Measurements from ENCODE around the gene OR12D1.

Gene OR12D1

GRCh38 chr6:29399525-29399924 lies 15.2 kb upstream of the OR12D1 start:
- H3K4me3 ChIP-seq (replicated peaks; ENCODE audit: low read depth, low read length): no peak overlapping the region
- no peak for DNase-seq (ENCODE audit: extremely low read depth, insufficient read length)
- no peaks in the 10 kb centered on the region for H3K36me3 ChIP-seq (ENCODE audit: control insufficient read depth, insufficient read depth, low read length)
- no peak for TF ChIP-seq CTCF (IDR thresholded peaks at IDR 0.05; ENCODE audit: insufficient read depth, low read length, poor library complexity, severe bottlenecking)
- H3K27me3 ChIP-seq (replicated peaks; ENCODE audit: control insufficient read depth, insufficient read depth, low read length): no peaks in the 10 kb centered on the region

- no peak for TF ChIP-seq CTCF (IDR thresholded peaks at IDR 0.05; ENCODE audit: insufficient read depth, low read length, poor library complexity, severe bottlenecking)
- no peak for DNase-seq (ENCODE audit: extremely low read depth, insufficient read length)
- Histone ChIP-seq H3K27me3 (replicated peaks; ENCODE audit: control insufficient read depth, insufficient read depth, low read length) (no peaks in the 10 kb centered on the region), H3K36me3 (ENCODE audit: control insufficient read depth, insufficient read depth, low read length) (no peaks in the 10 kb centered on the region), H3K4me3 (replicated peaks; ENCODE audit: low read depth, low read length) (no peak overlapping the region)
Observed at GRCh38 chr6:29403801-29404200, 10.9 kb upstream of the OR12D1 start.

- no peak for DNase-seq (ENCODE audit: extremely low read depth, insufficient read length)
- Histone ChIP-seq H3K27me3 (replicated peaks; ENCODE audit: control insufficient read depth, insufficient read depth, low read length) (no peaks in the 10 kb centered on the region), H3K36me3 (ENCODE audit: control insufficient read depth, insufficient read depth, low read length) (no peaks in the 10 kb centered on the region), H3K4me3 (replicated peaks; ENCODE audit: low read depth, low read length) (no peak overlapping the region)
- no peak for TF ChIP-seq CTCF (IDR thresholded peaks at IDR 0.05; ENCODE audit: insufficient read depth, low read length, poor library complexity, severe bottlenecking)
Observed at GRCh38 chr6:29419516-29419915, 4.8 kb downstream of the OR12D1 start.

DNA sequence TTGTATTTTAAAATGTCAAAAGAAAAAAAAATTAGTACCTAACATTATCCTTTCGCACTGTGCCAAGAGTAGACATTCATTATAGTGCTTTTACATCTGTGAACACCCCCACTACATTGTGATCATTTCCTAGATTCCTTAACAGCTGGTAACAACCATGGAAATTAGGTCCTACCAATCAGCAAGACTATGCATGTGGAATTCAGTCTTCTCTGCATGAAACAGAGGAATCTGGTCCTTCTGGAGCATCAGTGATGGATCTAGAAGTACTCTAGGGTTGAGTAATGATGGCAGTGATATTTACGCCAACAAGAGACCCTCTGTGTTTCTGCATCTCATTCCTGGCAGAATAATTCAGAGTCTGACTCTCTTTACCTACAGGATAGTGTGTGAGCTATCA lies 9.4 kb downstream of the OR12D1 start:
- no peak for DNase-seq (ENCODE audit: extremely low read depth, insufficient read length)
- no peak overlapping the region for H3K4me3 ChIP-seq (replicated peaks; ENCODE audit: low read depth, low read length)
- no peak for TF ChIP-seq CTCF (IDR thresholded peaks at IDR 0.05; ENCODE audit: insufficient read depth, low read length, poor library complexity, severe bottlenecking)
- H3K36me3 ChIP-seq (ENCODE audit: control insufficient read depth, insufficient read depth, low read length): no peaks in the 10 kb centered on the region
- H3K27me3 ChIP-seq (replicated peaks; ENCODE audit: control insufficient read depth, insufficient read depth, low read length): no peaks in the 10 kb centered on the region

DNA sequence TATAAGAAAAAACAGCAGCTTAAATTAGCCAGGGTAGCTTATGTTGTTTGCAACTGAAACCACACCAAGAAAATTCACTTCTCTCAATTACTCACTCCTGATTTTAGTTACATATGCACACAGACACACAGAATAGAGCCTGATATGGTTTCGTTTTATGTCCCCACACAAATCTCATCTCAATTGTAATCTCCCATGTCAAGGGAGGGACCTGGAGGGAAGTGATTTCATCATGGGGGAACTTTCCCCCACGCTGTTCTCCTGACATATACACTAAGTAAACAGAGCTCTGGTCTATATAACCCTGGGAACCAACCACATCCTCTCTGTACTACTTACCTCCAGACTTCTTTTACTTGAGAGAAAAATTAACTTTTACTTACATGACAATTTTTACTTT lies 9.8 kb downstream of the OR12D1 start:
- TF ChIP-seq CTCF (IDR thresholded peaks at IDR 0.05; ENCODE audit: insufficient read depth, low read length, poor library complexity, severe bottlenecking): no peak
- DNase-seq (ENCODE audit: extremely low read depth, insufficient read length): no peak
- H3K36me3 ChIP-seq (ENCODE audit: control insufficient read depth, insufficient read depth, low read length): no peaks in the 10 kb centered on the region
- H3K4me3 ChIP-seq (replicated peaks; ENCODE audit: low read depth, low read length): no peak overlapping the region
- H3K27me3 ChIP-seq (replicated peaks; ENCODE audit: control insufficient read depth, insufficient read depth, low read length): no peaks in the 10 kb centered on the region

DNA sequence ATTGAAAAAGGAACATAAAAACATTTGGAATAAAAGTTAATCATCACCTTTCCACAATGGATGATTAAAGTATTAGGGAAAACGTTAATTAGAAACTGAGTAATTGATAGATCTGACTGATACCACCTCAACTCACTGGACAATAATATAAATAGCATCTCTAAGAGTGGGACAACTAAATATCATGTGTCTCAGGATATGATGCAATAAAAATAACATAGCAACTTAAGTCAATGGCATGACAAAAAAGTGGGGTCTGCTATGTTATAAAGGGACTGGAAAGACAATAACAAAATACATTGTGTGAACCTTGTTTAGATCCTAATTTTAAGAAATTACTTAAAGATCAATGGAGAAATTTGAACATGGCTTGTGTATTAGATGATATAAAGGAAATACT lies 10.3 kb downstream of the OR12D1 start:
- no peak for TF ChIP-seq CTCF (IDR thresholded peaks at IDR 0.05; ENCODE audit: insufficient read depth, low read length, poor library complexity, severe bottlenecking)
- no peaks in the 10 kb centered on the region for H3K36me3 ChIP-seq (ENCODE audit: control insufficient read depth, insufficient read depth, low read length)
- no peaks in the 10 kb centered on the region for H3K27me3 ChIP-seq (replicated peaks; ENCODE audit: control insufficient read depth, insufficient read depth, low read length)
- no peak for DNase-seq (ENCODE audit: extremely low read depth, insufficient read length)
- H3K4me3 ChIP-seq (replicated peaks; ENCODE audit: low read depth, low read length): no peak overlapping the region
